HUDEP-2 (cell line): ENCODE measurements around the gene P2RY11.

ENCODE experiments used
- DNase-seq, 76 experiments: peaks; one replicate each; lab custom pipeline; 2025; ENCODE audit not compliant: unreplicated experiment in 76 of 76; lab: John Stamatoyannopoulos, UW

P2RY11 gene

DNA sequence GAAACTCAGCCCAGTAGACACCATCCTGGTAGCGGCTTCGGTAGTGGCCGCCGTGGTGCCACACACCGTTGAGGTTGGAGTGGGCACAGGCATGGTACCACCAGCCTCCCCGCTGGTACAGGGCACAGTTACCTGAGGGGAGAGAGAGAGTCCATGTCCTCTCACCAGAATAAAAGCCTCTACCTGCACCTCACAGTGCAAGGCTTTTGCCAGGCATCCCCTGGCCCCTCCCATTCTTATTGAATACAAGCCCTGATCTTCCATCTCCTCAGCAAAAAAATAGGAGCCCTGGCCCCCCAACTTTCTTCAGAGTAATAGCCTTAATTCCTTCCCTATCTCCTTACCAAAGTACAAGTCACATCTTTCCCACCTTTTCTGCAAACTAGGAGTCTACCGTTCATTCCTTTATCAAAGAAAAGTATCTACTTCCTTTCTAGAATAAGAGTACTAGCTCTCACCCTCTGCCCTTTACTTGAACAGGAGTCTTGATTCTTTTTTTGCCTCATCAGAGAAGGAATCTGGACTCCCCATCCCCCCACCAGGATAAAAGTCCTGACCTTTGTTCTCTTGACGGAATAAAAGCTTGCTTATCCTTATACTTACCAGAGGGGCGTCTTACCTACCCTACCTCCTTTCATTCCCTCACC, 18.7 kb upstream of the P2RY11 start:
- no peak for DNase-seq

DNA sequence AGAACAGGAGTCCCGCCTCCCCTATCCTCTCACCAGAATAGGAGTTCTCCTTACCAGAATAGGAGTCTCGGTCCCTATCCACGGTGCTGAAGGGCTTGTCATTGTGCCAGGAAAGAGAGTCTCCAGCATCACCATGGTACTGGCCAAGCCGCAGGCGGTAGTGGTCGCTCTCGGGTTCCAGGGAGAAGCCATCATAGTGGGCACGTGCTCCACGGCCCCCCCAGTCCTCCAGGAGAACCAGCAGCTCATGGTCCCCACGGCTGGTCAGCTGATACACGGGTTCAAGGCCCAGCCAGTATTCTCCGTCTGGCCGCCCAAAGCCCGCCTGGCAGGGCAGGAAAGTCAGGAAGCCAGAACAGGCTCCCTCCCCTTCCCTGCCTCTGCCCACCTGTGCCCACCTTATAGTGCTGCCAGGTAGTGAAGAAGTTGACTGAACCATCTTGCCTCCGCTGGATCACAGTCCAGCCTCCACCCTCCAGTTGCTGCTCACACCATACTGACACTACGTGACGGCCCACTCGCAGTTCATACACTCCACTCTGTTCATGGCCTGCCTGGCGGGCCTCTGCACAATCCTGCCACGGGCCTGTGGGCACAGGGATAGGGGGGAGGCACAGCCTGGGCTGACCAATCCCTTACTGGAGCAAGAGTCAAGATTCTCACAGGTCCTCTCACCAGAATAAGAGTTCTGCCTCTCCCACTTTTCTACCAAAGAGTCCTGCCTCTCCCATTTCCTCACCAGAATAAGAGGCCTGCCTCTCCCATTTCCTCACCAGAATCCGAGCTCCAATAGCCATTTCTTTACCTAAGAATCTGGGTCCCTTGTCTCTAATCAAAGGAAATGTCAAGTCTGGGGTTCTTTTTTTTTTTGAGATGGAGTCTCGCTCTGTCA, 18.0 kb upstream of the P2RY11 start:
- DNase-seq: peak in 7 of 76 experiments; percentile 17 to 50 (median 25)

DNA sequence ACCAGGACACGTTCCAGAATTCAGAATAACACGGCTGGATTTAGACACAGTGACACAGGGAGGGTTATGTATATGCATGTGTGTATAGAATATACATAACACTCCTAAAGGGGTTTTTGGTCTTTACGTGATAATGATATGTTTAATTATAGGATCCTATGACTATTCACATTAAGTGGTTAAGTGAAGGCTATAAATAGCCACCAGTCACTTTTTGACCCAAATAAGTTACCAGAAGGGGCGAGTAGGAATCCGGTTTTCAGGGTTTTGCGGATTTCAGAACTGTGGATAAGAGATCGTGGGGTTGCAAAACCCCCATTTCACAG, 15.9 kb upstream of the P2RY11 start:
- peak in 1 of 76 experiments; percentile 15 for DNase-seq

DNA sequence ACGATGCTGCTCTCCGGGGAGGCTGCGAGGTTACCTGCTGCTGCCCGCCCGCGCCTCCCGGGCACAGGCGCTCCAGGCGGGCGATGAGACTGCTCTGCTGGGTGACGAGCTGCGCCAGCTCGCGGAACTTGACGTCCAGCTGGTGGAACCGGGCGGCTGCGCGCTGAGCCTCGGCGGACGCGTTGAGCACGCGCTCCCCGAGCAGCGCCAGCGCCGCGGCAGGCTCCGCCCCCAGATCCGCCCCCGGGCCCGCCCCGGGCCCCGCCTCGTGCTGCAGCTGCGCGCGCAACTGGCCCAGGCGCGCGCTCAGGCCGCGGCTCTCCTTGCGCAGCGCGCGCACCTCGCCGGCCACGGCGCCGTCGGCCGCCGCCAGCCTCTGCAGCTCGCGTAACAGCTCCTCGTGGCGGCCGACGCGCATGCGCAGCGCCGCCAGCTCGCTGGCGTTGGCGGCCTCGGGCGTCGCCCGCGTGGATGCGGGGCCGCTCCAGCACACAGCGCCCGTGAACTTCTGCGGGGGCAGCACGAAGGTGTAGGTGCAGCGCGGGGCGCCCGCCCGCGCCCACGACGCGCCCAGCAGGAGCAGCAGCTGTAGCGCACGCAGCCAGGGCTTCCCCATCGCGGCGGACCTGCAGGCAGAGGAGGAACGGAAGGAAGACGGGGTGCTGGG, 15.4 kb upstream of the P2RY11 start:
- DNase-seq: peak in 74 of 76 experiments; percentile 58 to 98 (median 92)

DNA sequence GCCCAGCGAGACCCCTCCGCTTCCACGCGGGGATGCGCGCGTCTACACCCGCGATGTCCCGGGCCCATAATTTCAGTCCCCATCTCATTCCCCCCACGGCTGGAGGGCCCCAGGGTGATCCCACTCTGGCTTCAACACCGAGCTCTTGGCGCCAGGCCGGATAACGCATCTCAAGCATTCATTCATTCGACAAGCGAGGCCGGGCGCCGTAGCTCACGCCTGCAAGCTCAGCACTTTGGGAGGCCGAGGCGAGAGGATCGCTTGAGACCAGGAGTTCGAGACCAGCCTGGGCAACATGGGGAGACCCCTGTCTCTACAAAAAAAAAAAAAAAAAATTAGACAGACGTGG, 14.9 kb upstream of the P2RY11 start:
- peak in 2 of 76 experiments; percentile 52 to 70 for DNase-seq

DNA sequence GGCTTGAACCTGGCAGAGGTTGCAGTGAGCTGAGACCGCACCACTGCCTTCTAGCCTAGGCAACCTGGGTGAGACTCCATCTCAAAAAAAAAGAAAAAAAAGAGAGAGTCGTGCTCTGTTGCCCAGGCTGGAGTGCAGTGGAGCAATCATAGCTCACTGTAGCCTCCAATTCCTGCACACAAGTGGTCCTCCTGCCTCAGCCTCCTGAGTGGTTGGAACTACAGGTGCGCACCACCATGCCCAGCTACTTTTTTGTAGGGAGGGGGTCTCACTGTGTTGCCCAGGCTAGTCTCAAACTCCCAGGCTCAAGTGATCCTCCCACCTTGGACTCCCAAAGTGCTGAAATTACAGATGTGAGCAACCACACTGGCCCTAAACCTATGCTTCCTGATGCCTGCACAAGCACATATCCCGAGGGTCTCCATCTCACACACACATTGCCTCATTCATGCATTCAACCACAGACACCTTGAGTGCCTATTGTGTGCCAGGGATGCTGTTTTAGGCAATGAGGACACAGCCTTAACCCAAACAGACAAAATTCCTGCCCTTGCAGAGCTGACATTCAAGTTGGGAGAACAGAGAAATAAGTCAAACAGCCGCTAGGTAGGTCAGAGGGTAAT, 11.2 kb upstream of the P2RY11 start:
- DNase-seq: no peak

DNA sequence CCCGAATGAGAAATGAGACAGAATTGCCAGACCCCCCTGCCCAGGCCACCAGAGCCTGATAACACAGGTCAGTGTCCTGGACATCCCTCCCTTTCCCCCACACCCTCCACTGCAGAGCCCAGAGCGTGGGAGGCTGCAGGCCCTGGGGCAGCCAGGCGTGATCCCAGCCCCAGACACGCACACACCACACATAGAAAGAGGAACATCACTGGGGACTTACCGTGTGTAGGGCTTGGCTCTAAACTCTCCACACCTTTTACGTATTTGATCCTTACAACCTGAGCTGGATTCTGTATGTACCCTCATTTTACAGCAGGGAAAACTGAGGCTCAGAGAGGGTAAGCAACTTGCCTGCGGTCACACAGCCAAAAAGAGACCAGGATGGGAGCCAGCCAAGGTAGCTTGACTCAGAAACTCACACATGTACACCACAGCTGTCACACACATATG, 8.7 kb upstream of the P2RY11 start:
- DNase-seq: peak in 6 of 76 experiments; percentile 21 to 43 (median 31)

DNA sequence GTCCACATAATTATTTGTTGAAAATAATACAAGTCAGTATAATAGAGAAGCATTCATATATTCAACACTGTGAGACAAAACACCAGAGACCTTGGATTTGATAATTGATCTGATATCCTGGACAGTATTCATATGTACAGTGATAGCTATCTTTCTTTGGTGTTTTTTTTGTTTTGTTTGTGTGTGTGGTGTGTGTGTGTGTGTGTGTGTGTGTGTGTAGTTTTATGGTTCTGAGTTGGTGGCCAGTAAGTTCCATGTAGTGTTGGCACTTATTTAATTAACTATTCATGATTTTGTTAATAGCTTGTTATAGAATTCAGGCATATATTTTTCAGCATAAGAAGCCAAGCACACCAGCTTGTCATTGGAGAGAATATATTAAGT, 7.4 kb upstream of the P2RY11 start:
- DNase-seq: peak in 1 of 76 experiments; percentile 22

DNA sequence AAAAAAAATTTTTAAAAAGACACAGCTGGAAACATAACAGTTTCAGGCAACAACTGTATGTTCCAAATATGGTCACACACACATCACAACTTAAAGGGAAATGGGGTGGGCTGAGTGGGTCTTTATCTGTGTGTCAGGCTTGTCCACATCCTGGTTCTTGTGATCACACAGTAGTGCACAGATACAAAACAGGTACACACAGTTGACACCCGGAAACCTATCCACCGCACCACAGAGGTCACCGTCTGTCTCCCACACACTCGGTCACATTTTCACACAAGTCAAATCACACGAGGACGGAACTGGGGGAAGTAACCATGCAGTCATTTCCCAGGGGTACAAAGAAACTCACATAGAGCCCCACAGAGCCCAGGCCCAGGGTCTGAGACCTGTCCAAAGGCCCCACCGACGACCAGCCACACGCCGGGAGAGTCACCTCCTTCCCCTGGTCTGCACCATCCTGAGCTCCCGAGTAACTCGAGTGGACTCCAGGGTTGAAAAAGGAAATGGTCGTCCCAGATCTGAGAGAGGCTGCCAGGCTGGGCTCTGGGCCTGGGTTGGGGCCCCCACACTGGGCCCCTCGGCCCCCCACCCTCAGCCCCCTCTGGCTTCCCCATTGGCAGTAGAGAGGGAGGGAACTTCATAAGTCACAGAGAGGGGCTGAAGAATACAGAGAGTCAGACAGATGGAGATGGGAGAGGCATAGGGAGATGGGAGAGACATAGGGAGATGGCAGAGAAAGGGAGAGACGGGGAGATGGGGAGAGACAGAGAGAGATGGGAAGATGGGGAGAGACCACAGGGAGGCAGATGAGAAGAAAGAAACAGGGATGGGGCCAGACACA, 6.6 kb upstream of the P2RY11 start:
- peak in 7 of 76 experiments; percentile 26 to 66 (median 40) for DNase-seq

DNA sequence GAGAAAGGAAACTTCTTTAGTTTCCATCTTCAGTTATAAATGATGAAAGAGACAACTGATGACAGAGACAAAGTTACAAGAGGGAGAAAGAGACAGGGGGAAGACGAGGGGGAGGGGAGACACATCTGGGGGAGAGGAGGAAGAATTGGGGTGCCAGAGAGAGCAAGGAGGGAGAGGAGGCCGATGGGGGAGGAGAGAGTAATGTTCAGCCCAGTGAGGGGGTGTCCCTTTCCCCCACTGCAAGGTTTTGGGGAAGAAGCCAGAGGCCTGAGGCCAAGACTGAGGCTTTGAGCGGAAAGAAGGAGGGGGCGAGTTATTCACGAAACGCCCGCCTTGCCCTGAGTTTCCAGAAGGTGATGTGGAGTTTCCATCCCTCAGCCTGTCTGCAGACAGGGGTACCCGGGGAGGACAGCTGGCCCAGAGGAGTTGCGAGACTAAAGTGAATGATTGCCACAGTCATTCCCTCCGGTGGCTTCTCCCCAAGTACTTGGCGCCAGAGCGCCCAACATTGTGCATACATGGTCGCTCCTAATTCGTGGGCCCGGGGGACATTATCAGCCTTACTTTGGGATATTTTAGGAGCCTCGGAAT, 5.9 kb upstream of the P2RY11 start:
- peak in 7 of 76 experiments; percentile 42 to 63 (median 52) for DNase-seq

DNA sequence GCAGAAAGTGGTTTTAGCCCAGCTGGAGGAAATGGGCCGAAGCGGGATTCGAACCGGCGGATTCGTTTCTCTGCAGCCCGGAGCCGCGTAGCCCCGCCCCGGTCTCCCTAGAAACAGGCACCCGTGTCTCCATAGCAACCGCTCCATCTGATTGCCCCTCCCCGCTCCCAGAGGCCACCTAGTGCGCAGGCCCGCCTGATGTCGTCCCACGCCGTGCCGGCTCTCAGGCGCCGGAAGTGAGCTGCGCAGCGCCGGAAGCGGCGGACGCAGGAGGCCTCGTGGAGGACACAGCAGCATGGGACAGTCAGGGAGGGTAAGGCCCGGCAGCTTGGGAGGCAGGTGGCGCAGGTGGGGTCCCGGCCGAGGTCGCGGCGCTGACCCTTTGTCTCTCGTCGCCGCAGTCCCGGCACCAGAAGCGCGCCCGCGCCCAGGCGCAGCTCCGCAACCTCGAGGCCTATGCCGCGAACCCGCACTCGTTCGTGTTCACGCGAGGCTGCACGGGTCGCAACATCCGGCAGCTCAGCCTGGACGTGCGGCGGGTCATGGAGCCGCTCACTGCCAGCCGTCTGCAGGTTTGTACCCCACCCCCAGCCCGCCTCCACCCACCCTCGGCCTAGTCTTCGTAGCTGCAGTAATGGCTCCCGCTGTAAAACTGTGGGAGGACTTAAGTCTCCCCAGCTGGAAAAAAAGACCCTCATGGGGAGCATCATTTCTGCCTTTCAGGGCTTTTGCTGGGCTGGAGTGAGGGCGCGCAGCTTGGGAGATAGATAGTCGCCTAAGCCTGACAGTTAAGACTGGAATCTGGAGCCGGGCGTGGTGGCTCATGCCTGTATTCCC, 5.2 kb upstream of the P2RY11 start, which contains the start of gene PPAN:
TSS of gene PPAN (plus strand) at position 263 of the 837 bp plus-strand sequence. CDS start at position 296, 33 bp downstream.
- peak in 75 of 76 experiments; percentile 78 to 100 (median 99) for DNase-seq

DNA sequence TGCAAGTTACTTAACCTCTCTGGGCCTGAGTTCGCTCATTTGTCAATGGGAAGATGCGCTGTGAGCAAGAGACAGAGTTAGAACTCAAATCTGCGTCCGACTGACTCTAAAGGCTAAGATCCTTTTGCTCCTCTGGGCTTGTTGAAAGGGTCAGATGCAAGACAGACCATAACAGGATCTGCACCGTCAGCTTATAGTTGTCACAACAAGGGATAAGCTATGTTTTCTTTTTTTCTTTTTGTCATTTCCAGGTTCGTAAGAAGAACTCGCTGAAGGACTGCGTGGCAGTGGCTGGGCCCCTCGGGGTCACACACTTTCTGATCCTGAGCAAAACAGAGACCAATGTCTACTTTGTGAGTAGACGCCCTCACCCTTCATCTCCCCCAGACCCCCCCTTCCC, 4.2 kb upstream of the P2RY11 start:
- DNase-seq: no peak

DNA sequence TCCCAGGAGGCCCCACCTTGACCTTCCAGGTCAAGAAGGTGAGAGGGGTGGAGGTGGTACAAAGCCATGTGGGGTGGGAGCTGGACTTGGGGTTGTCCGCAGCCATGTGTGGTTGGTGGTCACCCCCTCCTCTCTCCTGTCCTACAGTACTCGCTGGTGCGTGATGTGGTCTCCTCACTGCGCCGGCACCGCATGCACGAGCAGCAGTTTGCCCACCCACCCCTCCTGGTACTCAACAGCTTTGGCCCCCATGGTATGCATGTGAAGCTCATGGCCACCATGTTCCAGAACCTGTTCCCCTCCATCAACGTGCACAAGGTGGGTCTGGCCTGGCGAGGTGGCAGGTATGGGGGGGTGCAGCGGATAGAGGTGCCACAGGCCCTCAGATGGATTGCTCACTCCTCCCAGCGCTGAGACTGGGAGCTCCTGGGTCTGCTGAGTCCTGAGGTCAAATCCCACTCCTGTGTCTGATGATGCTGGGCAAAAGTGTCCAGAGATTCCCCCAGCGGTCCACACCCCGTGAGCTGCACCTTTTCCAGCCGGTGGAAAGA, 3.6 kb upstream of the P2RY11 start:
- no peak for DNase-seq

DNA sequence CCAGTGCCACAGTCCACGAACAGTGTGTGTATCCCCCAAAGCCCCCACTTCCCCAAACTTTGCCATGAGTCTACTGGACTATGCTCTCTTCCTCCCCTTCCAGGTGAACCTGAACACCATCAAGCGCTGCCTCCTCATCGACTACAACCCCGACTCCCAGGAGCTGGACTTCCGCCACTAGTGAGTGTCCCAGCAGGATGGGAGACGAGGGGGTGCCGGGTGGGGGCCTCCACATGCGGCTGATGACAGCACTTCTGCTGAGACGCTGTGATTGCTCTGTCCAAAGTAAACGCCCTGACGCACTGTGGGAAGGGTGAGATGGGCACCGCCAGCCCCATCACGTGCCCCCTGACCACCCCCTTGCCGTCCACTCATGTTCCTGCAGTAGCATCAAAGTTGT, 2.0 kb upstream of the P2RY11 start:
- DNase-seq: no peak

DNA sequence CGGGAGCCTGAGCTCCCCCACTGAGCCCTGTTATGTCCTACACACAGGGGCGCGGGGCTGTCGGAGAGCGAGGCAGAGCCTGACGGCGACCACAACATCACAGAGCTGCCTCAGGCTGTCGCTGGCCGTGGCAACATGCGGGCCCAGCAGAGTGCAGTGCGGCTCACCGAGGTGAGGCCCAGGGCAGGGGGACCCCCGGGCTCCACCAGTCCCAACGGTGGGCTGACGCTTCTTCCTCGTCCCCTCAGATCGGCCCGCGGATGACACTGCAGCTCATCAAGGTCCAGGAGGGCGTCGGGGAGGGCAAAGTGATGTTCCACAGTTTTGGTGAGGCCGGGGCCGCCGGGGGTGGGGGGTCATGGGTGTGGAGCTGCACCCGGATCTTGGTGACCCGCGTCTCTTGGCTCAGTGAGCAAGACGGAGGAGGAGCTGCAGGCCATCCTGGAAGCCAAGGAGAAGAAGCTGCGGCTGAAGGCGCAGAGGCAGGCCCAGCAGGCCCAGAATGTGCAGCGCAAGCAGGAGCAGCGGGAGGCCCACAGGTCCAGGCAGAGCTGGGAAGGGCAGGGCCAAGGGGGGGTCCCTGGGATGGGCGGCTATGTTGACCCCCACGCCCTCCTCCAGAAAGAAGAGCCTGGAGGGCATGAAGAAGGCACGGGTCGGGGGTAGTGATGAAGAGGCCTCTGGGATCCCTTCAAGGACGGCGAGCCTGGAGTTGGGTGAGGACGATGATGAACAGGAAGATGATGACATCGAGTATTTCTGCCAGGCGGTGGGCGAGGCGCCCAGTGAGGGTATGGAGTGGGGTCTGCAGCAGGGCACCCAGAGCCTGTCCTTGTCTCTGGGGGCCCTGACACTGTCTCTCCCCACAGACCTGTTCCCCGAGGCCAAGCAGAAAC, 1.2 kb upstream of the P2RY11 start:
- no peak for DNase-seq

DNA sequence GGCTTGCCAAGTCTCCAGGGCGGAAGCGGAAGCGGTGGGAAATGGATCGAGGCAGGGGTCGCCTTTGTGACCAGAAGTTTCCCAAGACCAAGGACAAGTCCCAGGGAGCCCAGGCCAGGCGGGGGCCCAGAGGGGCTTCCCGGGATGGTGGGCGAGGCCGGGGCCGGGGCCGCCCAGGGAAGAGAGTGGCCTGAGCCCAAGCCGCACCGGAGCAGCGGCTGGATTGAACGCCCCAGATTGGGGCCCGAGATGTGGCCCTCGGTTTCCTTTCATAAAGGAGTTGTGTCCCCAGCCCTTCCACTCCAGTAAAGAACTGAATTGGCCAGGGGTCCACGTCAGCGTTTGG, 548 bp upstream of the P2RY11 start:
- DNase-seq: no peak

DNA sequence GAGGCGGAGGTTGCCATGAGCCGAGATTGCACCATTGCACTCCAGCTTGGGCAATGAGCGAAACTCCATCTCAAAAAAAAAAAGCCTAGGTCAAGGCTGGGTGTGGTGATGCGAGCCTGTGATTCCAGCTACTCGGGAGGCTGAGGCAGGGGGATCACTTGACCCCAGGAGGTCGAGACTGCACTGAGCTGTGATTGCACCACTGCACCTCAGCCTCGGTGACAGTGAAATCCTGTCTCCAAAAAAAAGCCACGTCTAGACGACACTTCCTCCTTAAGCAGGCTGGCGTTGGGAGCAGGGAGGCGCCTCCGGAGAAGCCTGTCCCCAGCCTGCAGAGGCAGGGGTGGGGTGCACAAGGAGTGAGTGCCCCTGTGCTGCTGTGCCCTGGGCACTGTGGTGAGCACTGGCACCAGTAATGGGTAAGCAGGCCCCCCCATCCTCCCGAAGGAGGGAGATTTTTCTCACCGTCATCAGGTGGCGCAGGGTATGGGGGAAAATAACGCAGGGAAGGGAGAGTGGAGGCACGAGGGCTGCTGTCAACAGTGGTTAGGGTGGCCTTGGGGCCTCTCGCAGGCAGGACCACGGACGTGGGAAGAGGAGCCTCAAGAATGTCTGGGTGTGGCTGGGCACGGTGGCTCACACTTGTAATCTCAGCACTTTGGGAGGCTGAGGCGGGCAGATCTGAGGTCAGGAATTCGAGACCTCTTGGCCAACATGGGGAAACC, 706 bp downstream of the P2RY11 start:
- DNase-seq: peak in 2 of 76 experiments; percentile 37 to 42
